DOHH2 (cell line): ENCODE data around the gene CAPS2.

ENCODE experiments used
- H3F3A ChIP-seq: fragments of 200-600 bp; sonication (generic), shearing (Covaris generic); 2 replicates; pipeline ENCODE4 v1.6.0; 2016; ENCODE audit warnings: antibody characterized with exemption, mild to moderate bottlenecking; ENCODE audit not compliant: control insufficient read depth, insufficient read depth
- H3K27ac ChIP-seq: fragments of 200-600 bp; sonication (generic); 2 replicates; pipeline ENCODE4 v1.5.1; 2014; ENCODE audit warnings: low read depth, mild to moderate bottlenecking, low read length, moderate library complexity
- H3K27me3 ChIP-seq: fragments of 200-600 bp; sonication (generic); 2 replicates; pipeline ENCODE4 v1.6.1; 2014; ENCODE audit warnings: mild to moderate bottlenecking, low read length, mixed read lengths; ENCODE audit not compliant: control insufficient read depth
- H3K36me3 ChIP-seq: fragments of 200-600 bp; sonication (generic); 2 replicates; pipeline ENCODE4 v1.6.1; 2014; ENCODE audit warnings: mild to moderate bottlenecking, low read length, moderate library complexity, mixed read lengths; ENCODE audit not compliant: control insufficient read depth
- H3K4me1 ChIP-seq: fragments of 200-600 bp; sonication (generic); 2 replicates; pipeline ENCODE4 v1.6.1; 2014; ENCODE audit warnings: mild to moderate bottlenecking, low read length, mixed read lengths; ENCODE audit not compliant: control insufficient read depth
- H3K4me2 ChIP-seq: fragments of 200-600 bp; sonication (generic); 2 replicates; pipeline ENCODE4 v1.6.0; 2014; ENCODE audit warnings: mild to moderate bottlenecking, low read length, moderate library complexity
- H3K4me3 ChIP-seq: fragments of 200-600 bp; sonication (generic); 2 replicates; pipeline ENCODE4 v1.5.1; 2014; ENCODE audit warnings: mild to moderate bottlenecking, low read length, mixed read lengths
- H3K79me2 ChIP-seq: fragments of 200-600 bp; sonication (generic); 2 replicates; pipeline ENCODE4 v1.6.1; 2014; ENCODE audit warnings: mild to moderate bottlenecking, low read length, mixed read lengths; ENCODE audit not compliant: control insufficient read depth
- H3K9me2 ChIP-seq: fragments of 200-600 bp; sonication (generic); replicated peaks from 2 replicates; pipeline ENCODE4 v1.6.1; 2014; ENCODE audit warnings: mild to moderate bottlenecking, low read length, mixed read lengths; ENCODE audit not compliant: control insufficient read depth
- H3K9me3 ChIP-seq: fragments of 200-600 bp; sonication (generic); 2 replicates; pipeline ENCODE4 v1.6.1; 2014; ENCODE audit warnings: antibody characterized with exemption, low read length, mixed read lengths; ENCODE audit not compliant: control insufficient read depth, insufficient read depth
- H4K20me1 ChIP-seq: fragments of 200-600 bp; sonication (generic); 2 replicates; pipeline ENCODE4 v1.6.0; 2014; ENCODE audit warnings: low read depth, mild to moderate bottlenecking, antibody characterized with exemption, low read length, moderate library complexity; ENCODE audit not compliant: control insufficient read depth, insufficient read depth
- CTCF ChIP-seq: fragments of 200-600 bp; sonication (generic); IDR thresholded peaks from one replicate; pipeline ENCODE4 v1.5.1; 2014; ENCODE audit warnings: antibody characterized with exemption, mild to moderate bottlenecking, low read depth, low read length; ENCODE audit not compliant: poor library complexity, severe bottlenecking
- EZH2phosphoT487 ChIP-seq: fragments of 200-600 bp; sonication (generic); IDR thresholded peaks from 2 replicates; pipeline ENCODE4 v1.6.1; 2017; ENCODE audit warnings: borderline replicate concordance, mild to moderate bottlenecking, antibody characterized with exemption, low read length, moderate library complexity, mixed read lengths

Gene CAPS2

DNA sequence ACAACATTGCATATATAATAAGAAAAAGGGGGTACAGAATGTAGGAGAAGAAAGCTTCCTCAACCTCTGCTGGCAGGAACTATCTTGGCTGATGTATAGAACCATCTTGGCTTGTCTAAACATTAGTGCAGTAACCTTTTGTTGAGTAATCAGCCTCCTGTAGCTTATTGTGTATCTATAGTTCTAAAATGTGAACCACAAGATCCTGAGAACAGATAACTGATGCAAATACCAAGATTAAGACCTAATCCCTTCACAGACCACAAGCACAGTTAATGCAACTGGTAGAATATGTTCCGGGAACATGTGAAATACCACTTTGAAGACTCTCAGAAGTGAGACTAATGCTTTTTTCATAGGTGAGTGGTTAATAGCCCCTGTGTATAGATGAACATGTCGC, 69.8 kb downstream of the CAPS2 start:
- no peak for TF ChIP-seq CTCF
- no peak for TF ChIP-seq EZH2phosphoT487
- Histone ChIP-seq H4K20me1 (no peaks in the 10 kb centered on the region), H3K9me3 (no peaks in the 10 kb centered on the region), H3K27me3 (no peaks in the 10 kb centered on the region), H3K4me3 (no peak overlapping the region), H3K4me2 (no peak overlapping the region), H3K36me3 (no peaks in the 10 kb centered on the region), H3K4me1 (no peaks in the 10 kb centered on the region), H3K27ac (no peak overlapping the region), H3F3A (no peaks in the 10 kb centered on the region), H3K79me2 (no peaks in the 10 kb centered on the region), H3K9me2 (no peaks in the 10 kb centered on the region)

DNA sequence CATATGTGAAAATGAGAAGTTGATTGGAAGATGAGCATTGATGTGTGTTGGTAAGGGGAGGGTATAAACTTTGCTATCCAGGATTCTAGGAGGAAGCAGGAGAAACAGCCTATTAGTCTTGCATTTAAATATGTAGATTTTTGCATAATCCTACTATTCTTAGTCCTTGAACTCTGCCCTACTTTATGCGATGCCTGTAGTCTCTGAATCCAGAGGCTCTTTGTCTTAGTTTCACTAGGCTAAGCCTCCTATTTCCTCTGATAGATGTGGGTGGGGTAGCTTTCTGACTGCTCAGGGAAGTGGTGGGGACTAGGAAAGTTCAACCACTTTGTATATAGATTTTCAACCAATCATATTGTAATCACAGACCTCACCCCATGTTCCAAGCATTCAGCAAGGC, 71.0 kb downstream of the CAPS2 start:
- no peaks in the 10 kb centered on the region for H3K27me3 ChIP-seq
- H3K9me3 ChIP-seq = no peaks in the 10 kb centered on the region
- no peaks in the 10 kb centered on the region for H3F3A ChIP-seq
- no peaks in the 10 kb centered on the region for H3K79me2 ChIP-seq
- H3K4me3 ChIP-seq = no peak overlapping the region
- no peaks in the 10 kb centered on the region for H4K20me1 ChIP-seq
- TF ChIP-seq EZH2phosphoT487 (no peak), CTCF (no peak)
- no peaks in the 10 kb centered on the region for H3K9me2 ChIP-seq
- no peak overlapping the region for H3K4me2 ChIP-seq
- no peak overlapping the region for H3K27ac ChIP-seq
- no peaks in the 10 kb centered on the region for H3K36me3 ChIP-seq
- H3K4me1 ChIP-seq = no peaks in the 10 kb centered on the region

- H3K27me3 ChIP-seq = no peaks in the 10 kb centered on the region
- no peak for TF ChIP-seq CTCF
- no peak for TF ChIP-seq EZH2phosphoT487
Observed at GRCh38 chr12:75257510-75257909, 72.6 kb downstream of the CAPS2 start.

DNA sequence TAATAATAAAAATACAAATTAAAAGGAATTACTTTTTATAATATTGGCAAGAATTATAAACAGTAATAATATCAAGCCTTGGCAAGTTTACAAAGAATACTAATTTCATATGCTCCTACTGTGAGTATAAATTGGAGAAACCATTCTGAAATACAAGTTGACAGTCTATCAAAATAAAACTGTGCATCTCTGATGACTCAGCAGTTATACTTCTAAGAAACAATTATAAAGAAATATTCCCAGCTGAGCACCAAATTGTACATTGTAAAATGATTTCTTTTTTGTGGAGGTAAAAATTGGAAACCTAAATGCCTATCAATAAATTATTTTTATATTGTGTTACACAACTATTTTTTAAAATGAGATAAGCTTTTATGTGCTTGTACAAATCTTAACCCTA, 85.0 kb downstream of the CAPS2 start:
- Histone ChIP-seq H4K20me1 (no peaks in the 10 kb centered on the region), H3K27me3 (no peaks in the 10 kb centered on the region), H3K4me1 (no peaks in the 10 kb centered on the region), H3K36me3 (no peaks in the 10 kb centered on the region), H3K4me2 (no peak overlapping the region), H3K79me2 (no peaks in the 10 kb centered on the region), H3K27ac (no peak overlapping the region), H3K4me3 (no peak overlapping the region), H3K9me3 (no peaks in the 10 kb centered on the region), H3F3A (no peaks in the 10 kb centered on the region), H3K9me2 (no peaks in the 10 kb centered on the region)
- TF ChIP-seq CTCF (no peak), EZH2phosphoT487 (no peak)

More at GRCh38 chr12:75257510-75257909, 72.6 kb downstream of the CAPS2 start:
- H3K27ac ChIP-seq = no peak overlapping the region
- H3K79me2 ChIP-seq = no peaks in the 10 kb centered on the region
- H3K4me2 ChIP-seq = no peak overlapping the region
- no peaks in the 10 kb centered on the region for H3F3A ChIP-seq
- H3K36me3 ChIP-seq = no peaks in the 10 kb centered on the region
- no peak overlapping the region for H3K4me3 ChIP-seq
- no peaks in the 10 kb centered on the region for H3K9me3 ChIP-seq
- H3K4me1 ChIP-seq = no peaks in the 10 kb centered on the region
- H3K9me2 ChIP-seq = no peaks in the 10 kb centered on the region
- no peaks in the 10 kb centered on the region for H4K20me1 ChIP-seq
